Measurements from ENCODE around the gene LHX6. TPM values are rescaled to one million over a fixed set of nuclear protein-coding genes. Genes with fewer than 3 reads are reported as not detected.

LHX6 gene
- total and polyA plus RNA-seq, 9 of the 15 experiments (the other 6 are each of a cell fraction or from before 2014, with no cell fraction given) = 2.8 to 16.3 (median 7.9) TPM

GRCh38 chr9:122213589-122214413 lies 15.0 kb downstream of the LHX6 start:
- Histone ChIP-seq H3K9me1 (ENCODE audit: control insufficient read depth, insufficient read depth, low read length) (no peaks in the 10 kb centered on the region), H3K9me3 (replicated peaks; ENCODE audit: control insufficient read depth, insufficient read depth, low read depth, low read length) (no peaks in the 10 kb centered on the region), H3K27ac (ENCODE audit: extremely low read depth, low read depth, low read length) (peak overlapping the region; percentile 76), H3K4me1 (replicated peaks in 1 of 2; ENCODE audit: control insufficient read depth in 2 of 2, insufficient read depth in 2 of 2, low read length in 2 of 2) (peaks cover 23 to 31% of the 10 kb centered on the region in 2 experiments; a peak in 4 of 5 replicates), H2AFZ (ENCODE audit: low read depth, low read length) (peak overlapping the region; percentile 98), H3K27me3 (ENCODE audit: control insufficient read depth in 2 of 2, insufficient read depth in 2 of 2, low read length in 2 of 2) (no peaks in the 10 kb centered on the region), H3K4me3 (peak overlapping the region; percentile 58), H3K79me2 (ENCODE audit: control insufficient read depth, insufficient read depth, low read length) (peaks cover 27% of the 10 kb centered on the region), H3K9ac (ENCODE audit: insufficient read depth in 1 of 2, low read depth in 2 of 2, low read length in 2 of 2) (peak overlapping the region; percentile 64 to 95), H3K36me3 (ENCODE audit: control insufficient read depth, insufficient read depth, low read length) (peaks cover 26% of the 10 kb centered on the region; the same call in 1 of the 3 replicates), H4K20me1 (replicated peaks; ENCODE audit: control insufficient read depth, insufficient read depth, low read length) (no peaks in the 10 kb centered on the region), H3K4me2 (ENCODE audit: insufficient read depth, low read length) (peak overlapping the region; percentile 90)
- ChIA-PET POLR2A (interaction anchor here (0.6 to 1.2 kb wide), 5 partner anchors 8 to 50 kb away, joined by 3 to 4 read pairs (median 3); no protein-coding TSS in a partner anchor), CTCF (ENCODE audit: low intra/inter-chr PET ratio) (no interaction called here)
- peak; percentile 98 for ATAC-seq
- in situ Hi-C loops (cut with MboI) (no loop called here), intact Hi-C loops (cut with micrococcal nuclease) (loop anchor here (2.0 to 5.0 kb wide), 2 partner anchors 51 to 56 kb away; partner anchors contain the start of genes MORN5, MRRF, NDUFA8 and RBM18)
- DNase-seq (ENCODE audit: extremely low read depth in 1 of 4, low spot score in 3 of 4) = peak; percentile 96 to 100 (median 99)
- no TSS peak for BruUV-seq (replicated peaks)
- under 1% methylated on average over 44 of the region's 93 CpGs for WGBS (ENCODE audit: insufficient coverage, low coverage, missing lambda C conversion rate)
- peak; percentile 72 for FAIRE-seq
- TF ChIP-seq RNF2 (IDR thresholded peaks at IDR 0.05) (peak; percentile 89), HNRNPH1 (optimal IDR thresholded peaks at IDR 0.05; ENCODE audit: low read depth, low read length) (no peak), MCM2 (IDR thresholded peaks at IDR 0.05; ENCODE audit: low read depth) (no peak), HOMEZ (CRISPR knock-in tag; IDR thresholded peaks at IDR 0.05) (no peak), LCOR (CRISPR knock-in tag; IDR thresholded peaks at IDR 0.05) (0 out of 2 replicates have a peak, but pooled peaks have one; percentile 47), KLF1 (tag; IDR thresholded peaks at IDR 0.05) (no peak), CREB3L1 (IDR thresholded peaks at IDR 0.05; ENCODE audit: borderline replicate concordance, low read depth) (peak; percentile 66; the same call in 1 of the 2 replicates), ZBTB2 (IDR thresholded peaks at IDR 0.05) (0 out of 2 replicates have a peak, but pooled peaks have one; percentile 15), ZNF41 (CRISPR knock-in tag; conservative IDR thresholded peaks at IDR 0.05) (no peak), CHD1 (IDR thresholded peaks at IDR 0.05; ENCODE audit: low read length) (no peak), ZFX (CRISPR knock-in tag; IDR thresholded peaks at IDR 0.05) (peak; percentile 38), FOXK2 (conservative IDR thresholded peaks at IDR 0.05 in 1 of 2, IDR thresholded peaks at IDR 0.05 in 1 of 2; ENCODE audit: low read depth in 2 of 2) (peak; percentile 61 to 66; a peak in 3 of 4 replicates), CSDE1 (IDR thresholded peaks at IDR 0.05) (no peak), TFAP4 (CRISPR knock-in tag; IDR thresholded peaks at IDR 0.05; ENCODE audit: borderline replicate concordance) (peak; percentile 81), ZBED1 (IDR thresholded peaks at IDR 0.05) (no peak), SMARCA4 (IDR thresholded peaks at IDR 0.05) (no peak), ZNF311 (CRISPR knock-in tag; IDR thresholded peaks at IDR 0.05) (no peak)

Measured in K562 (cell line).